SH-SY5Y (cell line): ENCODE results near the gene CPA5.

Experiments
- GATA2 ChIP-seq: IDR thresholded peaks from 2 replicates; pipeline ENCODE4 v1.6.1; 2011; ENCODE audit warnings: mild to moderate bottlenecking, low read depth, low read length
- GATA3 ChIP-seq: IDR thresholded peaks from 2 replicates; pipeline ENCODE4 v1.6.1; 2011; ENCODE audit warnings: low read depth, mild to moderate bottlenecking, low read length, moderate library complexity

DNA sequence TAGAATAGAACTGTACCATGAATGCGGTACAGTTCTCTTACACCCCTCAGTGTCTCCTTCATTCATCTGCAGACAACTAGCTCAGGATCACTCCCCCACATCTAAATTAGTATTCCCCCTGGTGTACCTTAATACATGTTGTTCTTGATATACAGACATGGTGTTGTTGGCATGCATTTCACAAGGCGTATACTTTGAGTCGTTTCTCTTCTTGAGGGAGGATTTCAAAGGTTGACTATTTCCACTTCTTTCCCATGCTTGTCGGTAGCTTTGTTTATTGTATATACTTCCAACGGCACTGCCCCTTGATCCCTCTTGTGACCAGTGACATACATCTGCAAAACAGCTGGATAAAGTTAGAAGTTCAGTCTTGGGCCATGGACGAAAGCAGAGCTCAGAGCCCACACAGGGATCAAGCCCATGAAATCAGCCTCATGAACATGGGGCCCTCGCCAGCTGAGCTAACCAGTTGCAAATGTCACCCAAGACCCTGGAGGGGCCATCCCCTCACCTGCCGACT lies 43.1 kb upstream of the CPA5 start:
- no peak for TF ChIP-seq GATA2
- no peak for TF ChIP-seq GATA3
